SK-N-SH treated with all-trans-retinoic acid at 6 μM for 48 hours (cell line): ENCODE measurements around the gene TTLL4.

ENCODE experiments used
- ATAC-seq: fragments of 200-7000 bp; cut with Tn5 transposase; 3 replicates; pipeline ENCODE4 v1.9.1; 2020; ENCODE audit warnings: mild to moderate bottlenecking, moderate library complexity
- ARNTL ChIP-seq: fragments of 450-650 bp; formaldehyde crosslinking; IDR thresholded peaks from 2 replicates; pipeline ENCODE4 v1.5.0; 2020; ENCODE audit warnings: low read depth, mild to moderate bottlenecking, moderate library complexity, borderline replicate concordance
- BACH2 ChIP-seq: fragments of 250-450 bp; sonication (Bioruptor Pico); IDR thresholded peaks from 2 replicates; pipeline ENCODE4 v1.9.0; 2021; ENCODE audit warnings: mild to moderate bottlenecking, borderline replicate concordance
- CSDC2 ChIP-seq: fragments of 250-450 bp; sonication (Bioruptor Pico); IDR thresholded peaks from 2 replicates; pipeline ENCODE4 v1.5.0; 2020; ENCODE audit warnings: mild to moderate bottlenecking, moderate library complexity
- ESRRG ChIP-seq: fragments of 250-450 bp; sonication (Bioruptor Pico); IDR thresholded peaks from 2 replicates; pipeline ENCODE4 v1.6.1; 2021; ENCODE audit warnings: mild to moderate bottlenecking
- GLIS3 ChIP-seq: fragments of 250-450 bp; sonication (Bioruptor Pico); IDR thresholded peaks from 2 replicates; pipeline ENCODE4 v1.5.0; 2020; ENCODE audit warnings: mild to moderate bottlenecking, moderate library complexity
- ISL1 ChIP-seq: fragments of 250-450 bp; sonication (Bioruptor Pico); IDR thresholded peaks from 2 replicates; pipeline ENCODE4 v2.1.2; 2022; ENCODE audit warnings: mild to moderate bottlenecking, moderate library complexity
- PPARA ChIP-seq: fragments of 250-450 bp; sonication (Bioruptor Pico); IDR thresholded peaks from 2 replicates; pipeline ENCODE4 v1.5.0; 2020; ENCODE audit warnings: mild to moderate bottlenecking, borderline replicate concordance
- RARB ChIP-seq: fragments of 250-450 bp; sonication (Bioruptor Pico); IDR thresholded peaks from 2 replicates; pipeline ENCODE4 v1.8.0; 2021; ENCODE audit warnings: mild to moderate bottlenecking, moderate library complexity
- SNAI2 ChIP-seq: fragments of 250-450 bp; sonication (Bioruptor Pico); IDR thresholded peaks from 2 replicates; pipeline ENCODE4 v1.5.0; 2020; ENCODE audit warnings: mild to moderate bottlenecking, moderate library complexity
- TCF4 ChIP-seq: fragments of 250-450 bp; sonication (Bioruptor Pico); IDR thresholded peaks from 2 replicates; pipeline ENCODE4 v1.8.0; 2021; ENCODE audit warnings: mild to moderate bottlenecking, moderate library complexity, borderline replicate concordance
- TOX ChIP-seq: fragments of 250-450 bp; sonication (Bioruptor Pico); IDR thresholded peaks from 2 replicates; pipeline ENCODE4 v1.8.0; 2021; ENCODE audit warnings: mild to moderate bottlenecking, moderate library complexity, borderline replicate concordance
- ZC3H10 ChIP-seq: fragments of 250-450 bp; sonication (Bioruptor Pico); IDR thresholded peaks from 2 replicates; pipeline ENCODE4 v1.5.1; 2021; ENCODE audit warnings: mild to moderate bottlenecking, moderate library complexity
- ZFP3 ChIP-seq: fragments of 250-450 bp; sonication (Bioruptor Pico); IDR thresholded peaks from 2 replicates; pipeline ENCODE4 v1.5.0; 2020; ENCODE audit warnings: mild to moderate bottlenecking, moderate library complexity
- ZFP30 ChIP-seq: fragments of 450-650 bp; formaldehyde crosslinking; IDR thresholded peaks from 2 replicates; pipeline ENCODE4 v1.5.0; 2022; ENCODE audit warnings: mild to moderate bottlenecking, moderate library complexity
- ZNF565 ChIP-seq: fragments of 450-650 bp; formaldehyde crosslinking; conservative IDR thresholded peaks from 2 replicates; pipeline ENCODE4 v1.5.0; 2020; ENCODE audit warnings: low read depth, mild to moderate bottlenecking, moderate library complexity
- ZNF70 ChIP-seq: fragments of 450-650 bp; formaldehyde crosslinking; IDR thresholded peaks from 2 replicates; pipeline ENCODE4 v1.5.0; 2020; ENCODE audit warnings: mild to moderate bottlenecking, moderate library complexity
- ZNF8 ChIP-seq: fragments of 450-650 bp; formaldehyde crosslinking; IDR thresholded peaks from 2 replicates; pipeline ENCODE4 v1.5.0; 2020; ENCODE audit warnings: mild to moderate bottlenecking, moderate library complexity
- TF ChIP-seq, protein P1 (sequence below): fragments of 250-450 bp; sonication (Bioruptor Pico); IDR thresholded peaks from 2 replicates; pipeline ENCODE4 v1.8.0; 2021; ENCODE audit warnings: low read depth, mild to moderate bottlenecking, moderate library complexity, borderline replicate concordance
- TF ChIP-seq, protein P2 (sequence below): fragments of 250-450 bp; sonication (Bioruptor Pico); IDR thresholded peaks from 2 replicates; pipeline ENCODE4 v1.5.0; 2020; ENCODE audit warnings: mild to moderate bottlenecking, moderate library complexity

Gene TTLL4, protein sequence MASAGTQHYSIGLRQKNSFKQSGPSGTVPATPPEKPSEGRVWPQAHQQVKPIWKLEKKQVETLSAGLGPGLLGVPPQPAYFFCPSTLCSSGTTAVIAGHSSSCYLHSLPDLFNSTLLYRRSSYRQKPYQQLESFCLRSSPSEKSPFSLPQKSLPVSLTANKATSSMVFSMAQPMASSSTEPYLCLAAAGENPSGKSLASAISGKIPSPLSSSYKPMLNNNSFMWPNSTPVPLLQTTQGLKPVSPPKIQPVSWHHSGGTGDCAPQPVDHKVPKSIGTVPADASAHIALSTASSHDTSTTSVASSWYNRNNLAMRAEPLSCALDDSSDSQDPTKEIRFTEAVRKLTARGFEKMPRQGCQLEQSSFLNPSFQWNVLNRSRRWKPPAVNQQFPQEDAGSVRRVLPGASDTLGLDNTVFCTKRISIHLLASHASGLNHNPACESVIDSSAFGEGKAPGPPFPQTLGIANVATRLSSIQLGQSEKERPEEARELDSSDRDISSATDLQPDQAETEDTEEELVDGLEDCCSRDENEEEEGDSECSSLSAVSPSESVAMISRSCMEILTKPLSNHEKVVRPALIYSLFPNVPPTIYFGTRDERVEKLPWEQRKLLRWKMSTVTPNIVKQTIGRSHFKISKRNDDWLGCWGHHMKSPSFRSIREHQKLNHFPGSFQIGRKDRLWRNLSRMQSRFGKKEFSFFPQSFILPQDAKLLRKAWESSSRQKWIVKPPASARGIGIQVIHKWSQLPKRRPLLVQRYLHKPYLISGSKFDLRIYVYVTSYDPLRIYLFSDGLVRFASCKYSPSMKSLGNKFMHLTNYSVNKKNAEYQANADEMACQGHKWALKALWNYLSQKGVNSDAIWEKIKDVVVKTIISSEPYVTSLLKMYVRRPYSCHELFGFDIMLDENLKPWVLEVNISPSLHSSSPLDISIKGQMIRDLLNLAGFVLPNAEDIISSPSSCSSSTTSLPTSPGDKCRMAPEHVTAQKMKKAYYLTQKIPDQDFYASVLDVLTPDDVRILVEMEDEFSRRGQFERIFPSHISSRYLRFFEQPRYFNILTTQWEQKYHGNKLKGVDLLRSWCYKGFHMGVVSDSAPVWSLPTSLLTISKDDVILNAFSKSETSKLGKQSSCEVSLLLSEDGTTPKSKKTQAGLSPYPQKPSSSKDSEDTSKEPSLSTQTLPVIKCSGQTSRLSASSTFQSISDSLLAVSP

DNA sequence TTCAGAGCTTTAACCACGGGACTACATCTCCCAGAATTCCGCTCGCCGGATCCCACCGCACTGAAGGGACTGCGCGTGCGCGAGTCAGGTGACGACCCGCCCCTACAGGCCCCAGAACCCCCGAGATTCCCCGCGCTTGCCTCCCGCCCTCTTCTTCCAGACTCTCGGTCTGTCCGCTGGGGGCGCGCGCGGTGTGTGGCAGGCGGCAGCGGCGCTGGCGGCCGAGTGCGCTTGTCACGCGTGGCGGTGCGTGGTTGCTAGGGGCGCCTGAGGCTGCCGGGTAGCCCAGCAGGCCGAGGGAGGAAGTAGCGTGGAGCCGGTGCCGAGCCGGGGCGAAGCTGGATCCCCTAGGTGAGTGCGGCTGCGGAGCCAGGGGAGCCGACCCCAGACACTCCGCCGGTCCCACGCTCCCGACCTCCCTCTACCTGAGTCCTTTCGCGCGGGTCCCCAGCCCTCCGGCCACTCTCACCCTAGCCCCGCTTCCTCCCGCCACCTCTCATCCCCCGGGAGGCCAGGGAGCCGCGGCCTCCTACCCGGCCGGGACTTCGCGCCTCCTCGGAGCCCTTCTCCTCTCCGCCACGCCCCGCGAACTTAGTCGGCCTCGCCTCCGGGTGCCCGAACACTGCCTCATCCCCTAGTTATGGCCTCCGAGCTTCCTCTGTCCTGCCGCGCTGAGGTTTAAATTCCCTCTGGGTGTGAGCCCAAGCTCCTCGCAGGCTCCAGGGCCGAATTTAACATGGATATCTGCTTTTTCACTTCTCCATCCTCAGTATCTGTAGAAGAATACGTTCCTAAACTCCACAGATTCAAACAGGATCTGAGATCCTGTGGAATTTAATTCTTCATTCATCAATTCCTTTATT lies at the start of gene TTLL4:
Gene TTLL4, plus strand, starts transcription at position 149 of the 863 bp plus-strand sequence. CDS start 26,842 bp downstream, outside the sequence.
- ATAC-seq: peak; percentile 97
- TF ChIP-seq ZFP3 (CRISPR knock-in tag) (peak; percentile 81), SNAI2 (CRISPR knock-in tag) (no peak)

DNA sequence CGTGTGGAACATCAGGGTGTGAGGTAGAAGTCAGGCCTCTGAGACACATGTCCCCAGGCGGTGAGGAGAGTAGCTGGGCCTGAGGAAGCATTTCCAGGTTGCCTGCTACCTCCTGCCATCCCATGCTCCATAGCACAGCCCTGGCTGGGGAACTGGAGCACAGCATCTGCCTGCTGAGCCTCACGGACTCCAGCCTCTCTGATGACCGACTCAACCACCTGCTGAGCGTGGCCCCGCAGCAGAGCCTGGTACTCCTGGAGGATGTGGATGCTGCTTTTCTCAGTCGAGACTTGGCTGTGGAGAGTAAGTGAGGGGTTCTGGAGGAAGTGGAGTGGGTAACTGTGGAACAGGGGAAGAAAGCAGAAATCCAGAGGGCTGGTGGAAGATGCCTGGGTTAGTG lies 48.3 kb upstream of the TTLL4 start:
- ATAC-seq: no peak
- TF ChIP-seq ZNF8 (no peak), PPARA (no peak), ESRRG (CRISPR knock-in tag) (no peak), ZFP30 (CRISPR knock-in tag) (no peak), TCF4 (CRISPR knock-in tag) (no peak), TOX (CRISPR knock-in tag) (no peak), ZFP3 (CRISPR knock-in tag) (no peak), SNAI2 (CRISPR knock-in tag) (no peak), CSDC2 (CRISPR knock-in tag) (no peak), GLIS3 (CRISPR knock-in tag) (no peak)
- TF ChIP-seq, protein P1, sequence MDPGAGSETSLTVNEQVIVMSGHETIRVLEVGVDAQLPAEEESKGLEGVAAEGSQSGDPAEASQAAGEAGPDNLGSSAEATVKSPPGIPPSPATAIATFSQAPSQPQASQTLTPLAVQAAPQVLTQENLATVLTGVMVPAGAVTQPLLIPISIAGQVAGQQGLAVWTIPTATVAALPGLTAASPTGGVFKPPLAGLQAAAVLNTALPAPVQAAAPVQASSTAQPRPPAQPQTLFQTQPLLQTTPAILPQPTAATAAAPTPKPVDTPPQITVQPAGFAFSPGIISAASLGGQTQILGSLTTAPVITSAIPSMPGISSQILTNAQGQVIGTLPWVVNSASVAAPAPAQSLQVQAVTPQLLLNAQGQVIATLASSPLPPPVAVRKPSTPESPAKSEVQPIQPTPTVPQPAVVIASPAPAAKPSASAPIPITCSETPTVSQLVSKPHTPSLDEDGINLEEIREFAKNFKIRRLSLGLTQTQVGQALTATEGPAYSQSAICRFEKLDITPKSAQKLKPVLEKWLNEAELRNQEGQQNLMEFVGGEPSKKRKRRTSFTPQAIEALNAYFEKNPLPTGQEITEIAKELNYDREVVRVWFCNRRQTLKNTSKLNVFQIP: no peak

DNA sequence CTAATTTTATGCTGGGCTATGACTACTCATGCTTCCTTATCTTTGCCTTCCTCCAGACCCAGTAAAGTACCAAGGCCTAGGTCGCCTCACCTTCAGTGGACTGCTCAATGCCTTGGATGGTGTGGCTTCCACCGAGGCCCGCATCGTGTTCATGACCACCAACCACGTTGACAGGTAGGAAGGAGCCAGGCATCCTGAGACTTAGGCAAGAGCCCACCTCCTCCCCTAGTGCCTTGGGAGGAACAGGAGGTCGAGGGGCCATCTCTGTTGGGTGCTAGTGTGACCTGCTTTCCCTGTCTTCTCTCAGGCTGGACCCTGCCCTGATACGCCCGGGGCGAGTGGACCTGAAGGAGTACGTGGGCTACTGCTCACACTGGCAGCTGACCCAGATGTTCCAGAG lies 47.8 kb upstream of the TTLL4 start:
- no peak for ATAC-seq
- TF ChIP-seq TCF4 (CRISPR knock-in tag): no peak
- no peak for TF ChIP-seq GLIS3 (CRISPR knock-in tag)
- TF ChIP-seq ZNF565 (CRISPR knock-in tag): no peak
- TF ChIP-seq CSDC2 (CRISPR knock-in tag): no peak
- TF ChIP-seq ZNF8: no peak
- TF ChIP-seq TOX (CRISPR knock-in tag): no peak
- TF ChIP-seq BACH2 (CRISPR knock-in tag): no peak
- TF ChIP-seq, protein P1: no peak
- no peak for TF ChIP-seq ZFP30 (CRISPR knock-in tag)
- TF ChIP-seq, protein P2, sequence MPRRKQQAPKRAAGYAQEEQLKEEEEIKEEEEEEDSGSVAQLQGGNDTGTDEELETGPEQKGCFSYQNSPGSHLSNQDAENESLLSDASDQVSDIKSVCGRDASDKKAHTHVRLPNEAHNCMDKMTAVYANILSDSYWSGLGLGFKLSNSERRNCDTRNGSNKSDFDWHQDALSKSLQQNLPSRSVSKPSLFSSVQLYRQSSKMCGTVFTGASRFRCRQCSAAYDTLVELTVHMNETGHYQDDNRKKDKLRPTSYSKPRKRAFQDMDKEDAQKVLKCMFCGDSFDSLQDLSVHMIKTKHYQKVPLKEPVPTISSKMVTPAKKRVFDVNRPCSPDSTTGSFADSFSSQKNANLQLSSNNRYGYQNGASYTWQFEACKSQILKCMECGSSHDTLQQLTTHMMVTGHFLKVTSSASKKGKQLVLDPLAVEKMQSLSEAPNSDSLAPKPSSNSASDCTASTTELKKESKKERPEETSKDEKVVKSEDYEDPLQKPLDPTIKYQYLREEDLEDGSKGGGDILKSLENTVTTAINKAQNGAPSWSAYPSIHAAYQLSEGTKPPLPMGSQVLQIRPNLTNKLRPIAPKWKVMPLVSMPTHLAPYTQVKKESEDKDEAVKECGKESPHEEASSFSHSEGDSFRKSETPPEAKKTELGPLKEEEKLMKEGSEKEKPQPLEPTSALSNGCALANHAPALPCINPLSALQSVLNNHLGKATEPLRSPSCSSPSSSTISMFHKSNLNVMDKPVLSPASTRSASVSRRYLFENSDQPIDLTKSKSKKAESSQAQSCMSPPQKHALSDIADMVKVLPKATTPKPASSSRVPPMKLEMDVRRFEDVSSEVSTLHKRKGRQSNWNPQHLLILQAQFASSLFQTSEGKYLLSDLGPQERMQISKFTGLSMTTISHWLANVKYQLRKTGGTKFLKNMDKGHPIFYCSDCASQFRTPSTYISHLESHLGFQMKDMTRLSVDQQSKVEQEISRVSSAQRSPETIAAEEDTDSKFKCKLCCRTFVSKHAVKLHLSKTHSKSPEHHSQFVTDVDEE: no peak
- no peak for TF ChIP-seq RARB (CRISPR knock-in tag)
- no peak for TF ChIP-seq ARNTL (CRISPR knock-in tag)
- TF ChIP-seq ZC3H10: no peak
- TF ChIP-seq ISL1: no peak
- TF ChIP-seq SNAI2 (CRISPR knock-in tag): no peak
- TF ChIP-seq ZNF70: no peak
